ENCODE data around the gene MGLL.

DNA sequence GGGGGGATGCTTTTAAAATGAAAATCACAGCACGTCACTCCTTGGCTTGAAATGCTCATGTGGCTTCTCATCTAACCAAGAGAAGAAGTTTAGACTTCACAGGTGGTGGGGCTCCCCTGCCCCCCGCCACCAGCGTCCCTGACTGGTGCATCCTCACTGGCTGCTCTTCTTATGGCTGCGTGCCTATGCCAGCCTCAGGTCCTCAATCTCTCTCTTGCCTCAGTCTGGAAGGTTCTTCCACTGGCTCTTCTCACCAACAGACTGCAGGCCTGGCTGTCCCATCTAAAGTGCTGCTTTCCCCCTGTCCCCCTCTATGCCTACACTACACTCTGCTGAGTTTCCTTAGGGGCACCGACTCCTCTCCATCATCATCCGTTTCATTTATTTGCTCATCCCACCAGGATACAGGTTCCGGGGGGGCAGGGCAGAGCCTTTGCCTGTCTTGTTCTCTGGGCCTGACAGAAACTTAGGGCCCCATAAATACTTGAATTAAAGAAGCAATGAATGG is 128.9 kb downstream of the MGLL start:
- TF ChIP-seq, protein P1, sequence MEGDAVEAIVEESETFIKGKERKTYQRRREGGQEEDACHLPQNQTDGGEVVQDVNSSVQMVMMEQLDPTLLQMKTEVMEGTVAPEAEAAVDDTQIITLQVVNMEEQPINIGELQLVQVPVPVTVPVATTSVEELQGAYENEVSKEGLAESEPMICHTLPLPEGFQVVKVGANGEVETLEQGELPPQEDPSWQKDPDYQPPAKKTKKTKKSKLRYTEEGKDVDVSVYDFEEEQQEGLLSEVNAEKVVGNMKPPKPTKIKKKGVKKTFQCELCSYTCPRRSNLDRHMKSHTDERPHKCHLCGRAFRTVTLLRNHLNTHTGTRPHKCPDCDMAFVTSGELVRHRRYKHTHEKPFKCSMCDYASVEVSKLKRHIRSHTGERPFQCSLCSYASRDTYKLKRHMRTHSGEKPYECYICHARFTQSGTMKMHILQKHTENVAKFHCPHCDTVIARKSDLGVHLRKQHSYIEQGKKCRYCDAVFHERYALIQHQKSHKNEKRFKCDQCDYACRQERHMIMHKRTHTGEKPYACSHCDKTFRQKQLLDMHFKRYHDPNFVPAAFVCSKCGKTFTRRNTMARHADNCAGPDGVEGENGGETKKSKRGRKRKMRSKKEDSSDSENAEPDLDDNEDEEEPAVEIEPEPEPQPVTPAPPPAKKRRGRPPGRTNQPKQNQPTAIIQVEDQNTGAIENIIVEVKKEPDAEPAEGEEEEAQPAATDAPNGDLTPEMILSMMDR (IDR thresholded peaks at IDR 0.05), result no peak
- no peak for TF ChIP-seq POLR2A (IDR thresholded peaks at IDR 0.05)
